Right renal cortex interstitium (tissue), 3 donors: ENCODE data around the gene TRPV4. TPM values are rescaled to one million over a fixed set of nuclear protein-coding genes. Genes with fewer than 3 reads are reported as not detected.
A peak's percentile ranks its signal among the peaks of the same experiment; 100 is the strongest.

Experiments used
- DNase-seq, 3 donors: peaks; one replicate each; pipeline ENCODE4 v3.0.0-alpha.2; 2013; ENCODE audit warnings: low read depth in 3 of 3, low spot score in 2 of 3
- polyA plus RNA-seq, 3 donors: library from polyadenylated mRNA; unstranded; fragments of 120-200 nt; gene quantifications; one replicate each; pipeline ENCODE4 v1.2.1, GENCODE V29; 2013; ENCODE audit not compliant: insufficient read length in 3 of 3

Gene TRPV4
- polyA plus RNA-seq, 3 donors = 11.2 to 14.3 (median 12.8) TPM

GRCh38 chr12:109744986-109745942 lies 87.9 kb downstream of the TRPV4 start:
- DNase-seq = no peak

DNA sequence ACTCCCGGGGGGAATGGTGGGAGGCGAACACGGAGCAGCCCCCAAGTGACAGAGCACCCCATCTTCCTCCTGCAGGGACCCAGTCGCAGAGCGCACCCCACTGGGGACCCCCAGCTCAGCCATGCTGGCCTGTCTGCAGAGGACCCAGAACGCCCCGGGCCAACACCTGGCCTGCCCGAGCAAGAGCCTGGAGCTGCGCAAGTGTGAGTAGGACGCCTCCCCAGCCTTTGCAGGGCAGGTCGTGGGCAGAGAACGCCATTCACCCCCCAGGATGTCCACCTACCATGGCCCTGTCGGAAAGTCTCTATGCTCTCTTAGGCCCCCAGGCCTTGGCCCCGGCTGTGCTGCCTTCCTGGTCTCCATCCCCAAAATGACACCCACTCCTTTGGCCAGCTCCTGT lies 89.2 kb downstream of the TRPV4 start:
- DNase-seq = no peak

DNA sequence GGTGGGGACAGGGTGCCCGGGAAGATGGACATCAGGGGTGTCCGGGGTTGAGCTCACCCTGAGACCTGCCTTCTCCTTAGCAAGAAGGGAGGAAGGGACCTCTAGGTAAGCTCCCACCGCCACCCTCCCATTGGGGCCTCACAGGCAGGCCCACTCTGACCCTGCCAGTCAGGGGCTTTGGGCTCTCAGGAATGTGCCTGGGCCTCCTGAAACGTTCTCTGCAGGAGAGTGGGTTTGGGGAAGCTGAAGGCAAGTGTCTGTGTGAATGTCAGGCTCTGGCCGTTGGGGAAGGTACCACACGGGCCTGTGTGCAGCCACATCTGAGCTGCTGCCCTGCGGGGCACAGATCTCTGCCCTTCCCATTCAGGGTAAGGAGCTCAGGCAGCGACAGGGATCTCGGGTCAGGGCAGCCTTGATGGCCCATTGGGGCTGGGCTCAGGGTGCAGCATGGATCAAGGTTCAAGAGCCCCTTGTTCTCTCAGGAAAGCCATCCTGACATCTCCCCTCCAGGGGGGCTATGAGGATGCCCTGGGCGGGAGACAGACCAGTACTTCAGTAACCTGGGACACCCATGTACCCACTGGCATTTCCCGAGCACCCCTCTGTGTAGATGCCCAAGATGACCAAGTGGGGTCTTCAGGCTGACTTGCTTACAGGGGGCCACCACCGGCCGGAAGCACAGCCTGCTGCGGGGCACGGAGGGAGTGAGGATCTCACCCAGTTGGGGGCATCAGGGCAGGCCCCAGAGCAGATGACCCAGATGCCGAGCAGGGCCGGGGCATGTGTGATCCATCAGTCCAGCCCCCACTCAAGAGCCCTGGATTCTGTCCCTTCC lies 89.9 kb downstream of the TRPV4 start:
- DNase-seq = no peak

DNA sequence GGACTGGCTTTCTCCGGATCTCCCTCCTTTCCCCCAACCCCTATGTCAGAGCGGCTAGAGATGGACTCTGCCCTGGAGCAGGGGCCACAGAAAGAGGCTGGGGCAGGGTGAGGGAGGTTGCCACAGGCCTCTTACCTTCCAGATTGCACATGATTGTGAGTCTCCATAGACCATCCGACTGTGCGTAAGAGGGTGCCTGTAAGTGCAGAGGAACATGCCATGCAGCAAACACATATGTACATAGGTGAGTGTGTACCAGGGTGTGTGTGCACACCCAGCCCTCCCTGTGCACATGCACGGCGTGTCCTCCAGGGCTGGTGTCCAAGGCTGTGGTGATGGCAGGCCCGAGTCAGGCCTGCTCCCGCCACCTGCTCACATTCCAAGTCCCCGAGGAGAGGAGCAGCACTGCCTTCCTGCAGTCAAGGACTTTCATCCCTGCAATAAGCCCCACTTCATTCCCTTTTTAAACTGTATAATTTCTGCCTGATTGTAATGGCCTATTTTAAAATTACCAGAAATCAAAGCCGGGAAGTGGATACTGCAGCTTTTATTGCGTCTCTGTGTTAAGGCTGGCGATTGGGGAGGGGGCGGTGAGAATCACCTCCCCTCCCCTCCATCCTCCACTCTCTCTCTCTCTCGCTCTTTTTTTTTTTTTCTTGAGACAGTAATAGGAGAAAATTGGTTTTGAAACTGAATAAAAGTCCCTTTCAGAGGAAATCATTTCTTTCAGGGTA lies 91.1 kb downstream of the TRPV4 start:
- DNase-seq = no peak

DNA sequence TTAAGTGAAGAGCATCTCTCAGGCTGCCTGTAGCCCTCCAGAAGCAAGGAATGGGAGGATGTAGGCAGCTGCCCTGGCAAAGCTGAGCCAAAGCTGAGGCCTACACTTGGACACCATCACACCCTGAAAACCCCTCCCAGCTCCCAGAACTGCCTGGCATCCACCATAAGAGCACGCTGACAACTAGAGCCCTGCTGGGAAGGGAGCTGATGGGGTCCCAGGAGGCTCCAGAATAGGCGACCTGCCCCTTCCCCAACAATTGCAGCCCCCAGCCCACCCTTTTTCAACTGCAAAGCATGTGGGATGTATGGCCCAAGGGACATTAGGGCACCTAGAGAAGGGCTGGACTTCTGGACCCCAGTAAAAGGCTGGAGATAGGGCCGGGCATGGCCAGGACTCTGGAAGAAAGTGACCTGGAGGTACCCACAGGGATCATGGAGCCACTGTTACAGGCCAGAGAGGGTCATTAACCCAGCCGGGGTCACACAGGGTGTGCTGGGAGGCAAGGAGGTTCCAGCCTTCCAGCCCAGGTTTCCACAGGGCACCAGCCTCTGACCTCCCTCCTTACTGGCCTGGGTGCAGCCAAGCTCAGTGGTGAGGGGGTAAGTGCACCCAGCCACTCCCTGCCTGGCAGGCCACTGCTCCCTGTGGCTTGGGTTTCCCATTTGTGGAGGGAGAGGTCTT lies 91.8 kb downstream of the TRPV4 start:
- DNase-seq = no peak

DNA sequence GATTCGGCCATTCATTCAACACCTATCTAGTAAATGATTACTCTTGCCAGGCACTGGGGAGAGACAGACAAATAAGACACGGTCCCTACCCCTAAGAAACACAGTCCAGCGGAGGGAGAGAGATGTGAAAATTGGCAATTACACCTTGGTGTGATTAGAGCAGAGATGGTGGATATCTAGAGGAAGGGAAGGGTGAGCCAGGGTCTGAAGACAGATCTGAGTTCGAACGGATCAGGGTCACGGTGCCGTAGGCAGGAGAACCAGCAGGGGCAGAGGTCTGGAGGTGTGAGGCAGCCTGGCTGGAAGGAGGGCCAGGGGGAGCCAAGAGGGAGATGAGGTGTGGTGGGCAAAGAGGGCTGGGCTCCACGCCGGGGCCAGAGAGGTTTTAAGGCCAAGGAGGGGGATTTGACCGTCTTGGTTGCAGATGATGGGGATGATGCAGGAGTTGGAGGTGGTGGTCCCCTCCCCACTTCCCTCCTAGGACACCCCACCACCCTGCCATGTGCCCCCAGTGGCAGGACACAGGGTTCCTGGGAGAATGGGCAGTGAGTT lies 92.4 kb downstream of the TRPV4 start:
- no peak for DNase-seq

DNA sequence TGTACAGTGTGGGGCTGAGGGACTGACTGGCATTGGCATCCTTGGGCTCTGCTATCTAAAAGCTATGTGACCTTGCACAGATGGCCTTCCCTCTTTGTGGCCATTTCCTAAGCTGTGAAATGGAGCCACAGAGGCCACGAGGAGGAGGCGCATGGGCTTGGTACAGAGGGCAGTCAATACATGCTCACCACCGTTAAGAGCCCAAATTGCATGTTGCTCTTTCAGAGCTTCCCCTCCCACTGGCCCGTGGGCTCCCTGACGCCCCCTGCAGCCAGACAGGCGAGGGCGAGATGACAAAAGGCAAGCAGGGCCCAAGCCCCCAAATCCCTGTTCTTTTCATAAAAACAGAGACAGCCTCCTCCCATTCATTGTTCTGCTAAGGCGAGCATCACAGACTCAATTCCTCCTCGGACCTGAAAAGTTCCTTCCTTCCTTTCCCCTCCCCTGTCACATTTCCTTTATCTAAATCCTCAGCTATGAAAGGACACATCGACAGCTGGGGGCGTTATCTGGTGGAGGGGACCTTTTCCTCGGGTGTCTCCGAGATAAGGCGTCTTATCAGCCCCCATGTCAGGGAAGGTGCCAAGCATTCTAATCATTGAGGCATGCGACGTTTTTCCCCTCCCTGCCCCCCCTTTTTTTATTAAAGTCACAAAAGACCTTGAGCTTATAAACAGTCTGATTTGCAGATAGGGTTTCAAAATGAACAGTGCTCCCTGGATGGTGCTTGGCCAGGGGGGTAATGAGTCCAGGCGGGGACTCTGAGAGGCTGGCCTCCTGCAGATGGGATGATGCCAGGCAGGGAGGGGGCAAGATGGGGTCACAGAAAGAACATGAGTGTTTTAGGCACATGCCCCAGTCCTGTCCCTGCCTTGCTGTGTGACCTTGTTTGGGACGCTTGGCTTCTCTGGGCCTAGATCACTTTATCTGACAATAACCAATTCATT lies 93.2 kb downstream of the TRPV4 start:
- no peak for DNase-seq

DNA sequence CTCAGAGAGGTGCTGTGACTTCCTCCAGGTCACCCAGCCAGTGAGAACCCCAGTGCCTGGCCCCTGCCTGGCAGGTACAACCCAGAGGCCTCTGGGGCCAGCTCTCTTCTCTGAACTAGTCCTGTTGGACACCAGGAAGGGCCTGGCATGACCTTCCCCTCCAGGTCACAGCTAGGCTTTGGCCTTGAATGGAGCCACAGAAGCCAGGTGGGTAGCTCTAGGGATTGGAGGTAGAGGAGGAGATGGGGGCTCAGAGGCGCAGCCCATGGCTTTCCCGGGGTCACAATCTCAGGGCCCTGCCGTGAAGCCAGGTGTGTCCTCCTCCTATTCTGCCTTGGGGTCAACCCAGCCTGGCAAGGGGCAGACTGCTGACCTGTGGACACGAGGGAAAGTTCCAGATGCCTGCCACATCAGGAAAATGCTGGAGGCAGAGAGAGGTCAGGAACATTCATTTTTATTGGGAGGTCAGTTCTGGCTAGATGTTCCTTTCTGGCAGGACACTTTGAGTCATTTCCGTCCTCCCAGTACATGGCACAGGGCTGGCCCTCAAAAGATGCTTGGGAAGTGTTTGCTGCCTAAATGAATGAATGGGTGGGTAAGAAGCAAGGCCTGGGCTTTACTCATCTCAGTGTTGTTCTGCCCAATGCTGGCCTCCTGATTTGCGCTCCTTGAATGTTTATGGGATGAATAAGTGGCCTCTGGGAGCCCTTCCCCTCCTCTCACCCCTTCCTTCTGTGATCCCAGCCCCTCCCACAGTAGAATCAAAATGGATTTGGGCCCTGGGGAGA lies 94.1 kb downstream of the TRPV4 start:
- no peak for DNase-seq

DNA sequence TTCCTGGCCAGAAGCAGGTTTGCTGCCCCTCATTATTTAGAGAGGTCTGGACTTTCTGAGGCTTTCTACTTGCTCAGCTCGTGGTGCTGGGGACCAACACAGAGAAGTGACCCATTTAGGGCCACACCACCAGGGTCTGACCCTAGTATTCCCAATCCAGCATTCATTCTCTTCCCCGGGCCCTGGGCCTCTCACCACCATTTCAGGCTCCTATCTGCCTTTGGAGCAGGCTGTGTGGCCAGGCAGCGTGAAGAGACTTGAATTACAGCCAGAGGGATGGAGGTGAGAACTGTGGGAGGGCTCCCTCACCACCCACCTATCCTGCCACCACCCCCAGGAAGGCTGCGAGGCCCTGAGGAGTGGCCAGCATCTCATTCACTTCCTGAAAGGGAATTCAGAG lies 95.0 kb downstream of the TRPV4 start:
- no peak for DNase-seq

DNA sequence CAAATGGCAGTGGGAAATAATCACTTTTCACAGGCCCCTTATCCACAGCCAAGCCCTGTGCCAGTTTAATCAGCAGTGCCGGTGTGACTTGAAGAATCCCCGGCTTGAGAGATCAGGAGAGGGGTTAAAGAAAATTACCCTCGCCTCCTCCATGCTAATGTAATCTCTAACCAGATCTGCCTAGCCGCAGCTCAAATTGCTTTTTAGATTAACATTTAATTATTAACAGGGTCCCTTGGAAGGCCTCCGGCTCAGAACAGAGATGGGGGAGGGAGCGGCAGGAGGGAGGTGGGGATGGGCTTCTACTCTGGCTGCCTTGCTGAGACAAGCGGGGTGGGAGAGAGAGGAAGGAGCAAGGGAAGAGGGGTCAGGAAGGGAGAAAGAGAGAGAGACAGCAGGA lies 95.6 kb downstream of the TRPV4 start:
- DNase-seq = no peak

DNA sequence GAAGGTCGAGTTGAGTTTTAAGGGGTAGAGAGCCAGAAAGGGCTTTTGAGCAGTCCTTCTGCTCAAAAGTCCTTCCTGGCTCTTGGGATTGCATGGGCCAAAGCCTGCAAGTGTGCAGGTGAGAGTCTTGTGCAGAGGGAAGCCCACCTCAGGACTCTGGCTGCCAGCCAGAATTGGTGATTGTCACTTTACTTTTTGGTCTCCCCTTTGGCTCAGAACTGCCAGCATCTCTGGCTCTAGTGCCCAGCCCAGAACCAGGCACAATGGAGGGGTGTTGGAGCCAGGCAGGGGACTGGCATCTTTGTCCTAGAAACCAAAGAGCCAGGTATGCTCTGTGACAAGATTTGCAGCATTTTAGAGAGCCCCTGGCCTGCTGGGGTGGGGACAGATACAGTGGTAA lies 96.1 kb downstream of the TRPV4 start:
- no peak for DNase-seq

DNA sequence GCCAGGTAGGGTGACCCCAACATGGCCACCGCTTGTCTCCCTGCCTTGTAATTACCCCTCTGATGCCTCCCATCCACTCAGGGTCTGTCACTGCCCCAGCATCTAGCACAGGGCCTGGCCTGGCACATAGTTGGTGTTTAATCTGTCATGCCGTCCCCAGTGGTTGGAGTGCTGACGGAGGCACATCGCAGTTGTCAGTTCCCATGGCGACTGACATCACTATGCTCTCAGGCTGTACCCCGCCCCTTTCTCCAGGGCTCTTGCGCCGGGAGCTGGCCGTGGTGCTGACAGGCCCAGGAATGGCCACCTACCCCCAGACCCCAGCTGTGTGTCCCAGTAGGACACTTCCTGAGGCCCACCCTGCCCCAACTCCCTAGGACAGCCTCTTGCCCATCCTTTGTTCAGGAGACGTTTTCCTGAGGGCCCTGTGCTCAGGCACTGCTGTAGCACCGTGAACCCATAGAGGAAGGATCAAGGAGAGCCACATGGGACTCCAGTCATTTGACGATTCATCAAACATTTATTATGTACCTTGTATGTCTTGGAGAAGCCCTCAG lies 96.6 kb downstream of the TRPV4 start:
- DNase-seq = peak in 2 of 3 donors; percentile 54 to 73

DNA sequence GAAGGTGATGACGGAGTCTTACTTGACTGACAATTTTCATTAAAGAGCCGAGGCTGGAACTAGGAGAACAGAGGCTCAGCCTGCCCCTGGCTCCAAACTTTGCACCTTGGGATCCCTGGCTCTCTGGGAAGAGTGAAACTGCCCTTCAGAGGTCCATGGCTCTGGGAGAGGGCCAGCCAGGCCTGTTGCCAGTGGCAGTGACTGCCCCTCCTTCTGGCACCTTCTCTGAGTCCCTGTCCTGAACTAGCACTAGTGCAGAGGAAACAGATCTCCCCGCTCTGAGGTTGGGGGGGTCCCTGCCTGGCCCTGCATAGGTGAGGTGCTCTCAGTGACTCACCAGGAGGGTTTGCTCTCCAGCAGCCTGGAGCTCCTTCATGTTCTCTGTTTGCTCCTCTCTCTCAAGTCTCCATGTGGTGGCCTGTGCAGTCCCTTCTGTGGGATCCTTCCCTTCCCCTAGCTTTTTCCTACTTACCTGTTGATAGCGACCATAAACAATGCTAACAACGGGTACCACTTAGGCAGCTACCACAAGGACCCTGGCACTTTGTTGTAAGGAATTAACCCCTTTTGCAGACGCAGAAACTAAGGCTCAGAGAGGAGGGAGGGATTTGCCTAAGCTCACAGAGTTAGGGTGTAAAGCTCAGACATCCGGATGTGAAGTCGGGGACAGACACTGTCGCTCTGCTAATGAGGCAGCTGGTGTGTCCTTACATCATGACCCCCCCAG lies 97.2 kb downstream of the TRPV4 start:
- no peak for DNase-seq

GRCh38 chr12:109735051-109735521 lies 98.1 kb downstream of the TRPV4 start:
- no peak for DNase-seq

DNA sequence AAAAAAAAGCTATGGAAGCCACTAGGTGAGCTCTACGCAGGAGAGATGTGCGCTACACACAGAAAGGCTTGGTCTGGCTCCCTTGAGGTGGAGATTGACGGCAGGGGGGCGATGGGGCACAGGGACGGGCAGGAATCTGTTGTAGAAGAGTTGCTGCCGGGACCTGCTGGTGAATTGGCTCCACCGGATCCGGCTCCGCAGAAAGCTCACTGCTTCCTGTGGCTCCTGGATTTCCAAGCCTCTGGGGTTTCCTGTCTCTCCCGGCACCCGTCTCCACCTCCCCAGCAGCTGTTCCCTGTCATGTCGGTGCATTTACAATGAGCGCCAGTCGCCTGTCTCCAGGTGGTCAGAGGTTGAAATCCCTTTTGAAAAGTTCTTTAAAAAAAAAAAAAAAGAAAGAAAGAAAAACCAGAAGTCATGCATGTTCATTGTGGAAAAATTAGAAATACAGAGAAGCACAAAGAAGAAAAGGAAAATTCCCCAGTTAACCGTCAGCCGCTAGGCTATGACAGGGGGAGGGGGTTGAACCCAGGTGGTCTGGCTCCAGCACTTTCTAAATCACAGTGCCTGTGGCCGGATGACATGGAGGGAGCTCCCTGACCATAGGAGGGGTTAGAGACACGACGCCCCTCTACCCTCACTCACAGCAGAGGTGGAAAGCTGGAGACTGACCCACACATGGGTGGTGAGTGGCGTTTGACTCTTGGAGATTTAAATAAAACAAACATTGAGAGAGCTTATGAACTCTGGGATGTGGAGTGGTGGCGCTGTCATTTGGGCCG lies 98.8 kb downstream of the TRPV4 start:
- no peak for DNase-seq
